SKM-1 (cell line): ENCODE results near the gene NBAS.
"Not testable (repeated sequence)": the region's sequence is repeated elsewhere in the genome, so short reads cannot be mapped to it uniquely, and the experiment has no call there.

Experiments
- DNase-seq: peaks from one replicate; lab custom pipeline; 2025; ENCODE audit not compliant: unreplicated experiment; lab: John Stamatoyannopoulos, UW

NBAS gene

DNA sequence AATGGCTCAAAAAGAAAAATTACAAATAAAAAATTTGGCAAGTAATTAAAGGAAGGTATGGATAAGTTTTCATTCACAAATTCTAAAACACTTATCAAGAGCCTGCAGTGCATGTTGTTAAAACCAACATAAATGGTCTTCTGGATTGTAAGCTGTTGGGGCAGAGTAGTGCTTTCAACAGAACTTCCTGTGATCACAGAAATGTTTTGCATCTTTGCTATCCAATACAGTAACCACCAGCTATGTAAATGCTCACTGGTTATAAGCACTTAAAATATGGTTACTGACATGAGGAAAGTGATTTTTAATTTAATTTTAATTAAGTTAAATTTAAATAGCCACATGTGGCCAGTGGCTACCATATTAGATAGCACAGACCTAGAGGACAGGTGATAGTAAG is 133.1 kb downstream of the NBAS start:
- no peak for DNase-seq

DNA sequence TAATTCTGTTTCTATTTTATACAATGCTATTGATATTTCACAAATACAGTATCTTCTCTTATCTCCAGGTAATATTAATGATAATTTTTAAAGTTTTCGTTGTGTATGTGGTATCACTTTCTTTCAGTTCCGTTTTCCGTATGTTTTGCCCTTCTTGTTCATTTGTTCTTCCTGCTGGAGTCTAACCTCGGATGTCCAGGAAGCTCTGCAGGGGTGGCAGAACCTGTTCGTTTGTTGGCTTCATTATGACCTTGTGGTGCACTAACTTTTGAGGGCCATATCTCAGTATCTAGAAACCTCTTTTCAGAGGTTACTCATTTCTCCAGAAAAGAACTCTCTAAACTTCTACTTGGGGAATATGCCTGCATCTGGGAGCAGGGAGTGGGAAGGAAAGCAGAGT is 134.5 kb downstream of the NBAS start:
- no peak for DNase-seq

- no peak for DNase-seq
Observed at GRCh38 chr2:15425712-15426111, 135.4 kb downstream of the NBAS start.

DNA sequence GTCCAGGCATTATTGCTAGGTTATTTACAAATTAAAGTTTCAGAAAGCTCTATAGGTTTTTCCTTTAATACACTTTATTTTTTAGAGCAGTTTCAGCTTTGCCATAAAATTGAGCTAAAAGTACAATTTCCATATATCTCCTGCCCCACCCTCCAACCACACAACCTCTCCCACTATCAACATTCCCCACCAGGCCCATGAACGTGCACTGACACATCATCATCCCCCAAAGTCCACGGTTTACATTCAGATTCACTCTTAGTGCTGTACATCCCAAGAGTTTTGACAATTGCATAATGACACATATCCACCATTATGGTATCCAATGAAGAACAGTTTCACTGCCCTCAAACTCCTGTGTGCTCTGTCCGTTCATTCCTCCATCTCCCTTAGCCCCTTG is 139.4 kb downstream of the NBAS start:
- DNase-seq, result no peak

DNA sequence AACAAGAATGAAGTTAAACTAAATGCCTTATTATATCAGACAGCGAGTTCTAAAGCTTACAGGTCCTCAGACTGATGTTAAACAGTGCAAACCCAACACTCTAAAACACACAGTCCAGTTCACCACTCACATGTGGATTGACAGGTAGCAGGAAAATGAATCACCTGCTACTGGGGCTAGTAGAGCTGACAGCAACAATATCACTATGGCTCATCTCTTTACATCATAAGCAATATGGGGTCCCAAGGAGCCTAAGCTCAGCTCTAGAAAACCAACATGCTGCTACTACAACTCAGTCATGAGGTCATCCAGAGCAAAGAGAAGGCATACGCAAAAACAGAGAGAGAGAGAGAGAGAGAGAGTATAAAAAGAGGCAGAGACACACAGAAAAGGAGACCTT is 145.4 kb downstream of the NBAS start:
- no peak for DNase-seq

DNA sequence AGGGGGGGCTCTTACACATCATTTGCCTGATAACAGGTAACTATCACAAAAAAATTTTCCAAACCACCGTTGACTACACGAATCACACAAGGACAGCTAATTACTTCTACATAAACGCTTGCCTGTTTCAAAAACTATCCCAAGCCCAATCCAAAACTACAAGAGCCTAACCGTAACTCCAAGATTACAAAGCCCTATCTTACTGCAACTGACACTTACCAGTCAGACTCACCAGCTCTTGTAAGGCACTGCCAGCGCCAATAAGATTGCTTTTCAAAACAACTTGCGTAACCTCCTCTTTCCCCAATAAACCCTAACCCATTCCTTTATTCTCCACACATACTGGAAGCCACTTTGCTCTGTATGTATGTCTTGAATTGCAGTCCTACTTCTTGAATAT is 148.4 kb downstream of the NBAS start:
- no peak for DNase-seq

- no peak for DNase-seq
Observed at GRCh38 chr2:15412309-15412708, 148.8 kb downstream of the NBAS start.

GRCh38 chr2:15410884-15411283 is 150.2 kb downstream of the NBAS start:
- DNase-seq, result no peak

GRCh38 chr2:15408759-15409158 is 152.4 kb downstream of the NBAS start:
- no peak for DNase-seq

- DNase-seq, result no peak
Observed at GRCh38 chr2:15407666-15408065, 153.5 kb downstream of the NBAS start.

DNA sequence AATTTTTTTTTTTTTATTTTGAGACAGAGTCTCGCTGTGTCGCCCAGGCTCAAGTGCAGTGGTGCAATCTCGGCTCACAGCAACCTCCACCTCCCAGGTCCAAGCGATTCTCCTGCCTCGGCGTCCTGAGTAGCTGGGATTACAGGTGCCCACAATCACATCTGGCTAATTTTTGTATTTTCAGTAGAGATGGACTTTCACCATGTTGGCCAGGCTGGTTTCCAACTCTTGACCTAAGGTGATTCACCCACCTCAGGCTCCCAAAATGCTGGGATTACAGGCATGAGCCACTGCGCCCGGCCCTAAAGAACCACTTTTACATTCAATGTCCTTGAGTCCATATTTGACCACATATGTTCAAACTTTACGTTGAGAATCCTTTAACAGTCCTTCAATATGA is 156.6 kb downstream of the NBAS start:
- not testable (repeated sequence) for DNase-seq

- no peak for DNase-seq
Observed at GRCh38 chr2:15400240-15400826, 160.8 kb downstream of the NBAS start.

GRCh38 chr2:15399241-15399640 is 161.9 kb downstream of the NBAS start:
- no peak for DNase-seq

GRCh38 chr2:15391751-15392150 is 169.4 kb downstream of the NBAS start:
- no peak for DNase-seq

- DNase-seq, result no peak
Observed at GRCh38 chr2:15389895-15390294, 171.2 kb downstream of the NBAS start.

- DNase-seq, result no peak
Observed at GRCh38 chr2:15389326-15389700, 171.8 kb downstream of the NBAS start.

DNA sequence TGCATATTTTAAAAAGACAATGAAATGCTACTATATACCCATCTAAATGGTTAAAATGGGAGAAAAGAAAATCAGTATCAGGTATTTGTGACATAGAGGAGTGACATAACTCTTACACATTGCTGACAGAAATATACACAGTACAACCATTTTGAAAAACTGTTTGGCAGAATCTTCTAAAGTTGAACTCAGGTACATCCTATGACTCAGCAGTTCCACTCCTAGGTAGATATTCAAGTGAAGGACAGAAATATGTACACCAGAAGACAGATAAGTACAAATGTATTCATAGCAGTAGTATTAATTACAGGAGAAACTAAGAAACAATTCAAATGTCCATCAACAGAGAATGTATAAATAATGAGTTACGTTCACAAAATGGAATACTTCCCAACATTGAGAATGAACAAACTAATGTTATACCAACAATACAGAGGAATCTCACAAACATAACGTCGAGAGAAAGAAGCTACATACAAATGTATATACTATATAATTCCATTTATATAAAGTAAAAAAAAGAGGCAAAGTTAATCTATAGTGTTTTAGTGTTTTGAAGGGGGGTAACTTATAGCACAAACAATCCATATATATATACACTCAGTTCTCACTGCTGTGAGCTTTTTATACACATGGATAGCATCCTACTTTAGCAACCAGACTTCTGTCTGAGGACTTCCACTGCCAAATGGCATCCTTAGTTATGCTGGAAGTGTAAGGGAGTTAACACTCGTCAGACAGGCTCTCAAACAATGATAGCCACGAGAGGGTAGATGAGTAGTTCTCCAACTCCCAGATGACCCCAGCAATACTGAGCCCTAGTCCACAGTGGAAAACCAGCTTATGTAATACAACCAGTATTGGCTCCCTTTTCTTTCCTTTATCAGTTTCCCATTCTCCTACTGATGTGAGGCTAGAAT is 172.5 kb downstream of the NBAS start:
- no peak for DNase-seq

DNA sequence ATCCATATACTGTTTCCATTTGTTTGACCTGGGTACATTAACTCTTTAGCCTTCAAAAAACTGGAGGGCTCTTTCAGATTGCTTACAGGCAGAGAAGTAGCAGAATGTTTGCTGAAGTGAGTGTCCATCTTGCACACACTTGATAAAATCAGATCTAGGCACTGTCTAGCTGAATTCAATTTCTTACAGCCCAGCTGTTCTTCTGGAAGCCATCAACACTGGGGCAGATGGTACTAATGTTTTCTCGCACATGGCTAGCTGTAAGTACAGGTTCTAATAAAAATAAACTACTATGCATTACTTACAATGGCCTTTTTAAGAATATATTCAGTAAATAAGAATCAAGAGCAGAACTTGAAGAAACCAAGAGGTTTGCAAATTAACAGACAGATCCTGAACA is 175.9 kb downstream of the NBAS start:
- no peak for DNase-seq

DNA sequence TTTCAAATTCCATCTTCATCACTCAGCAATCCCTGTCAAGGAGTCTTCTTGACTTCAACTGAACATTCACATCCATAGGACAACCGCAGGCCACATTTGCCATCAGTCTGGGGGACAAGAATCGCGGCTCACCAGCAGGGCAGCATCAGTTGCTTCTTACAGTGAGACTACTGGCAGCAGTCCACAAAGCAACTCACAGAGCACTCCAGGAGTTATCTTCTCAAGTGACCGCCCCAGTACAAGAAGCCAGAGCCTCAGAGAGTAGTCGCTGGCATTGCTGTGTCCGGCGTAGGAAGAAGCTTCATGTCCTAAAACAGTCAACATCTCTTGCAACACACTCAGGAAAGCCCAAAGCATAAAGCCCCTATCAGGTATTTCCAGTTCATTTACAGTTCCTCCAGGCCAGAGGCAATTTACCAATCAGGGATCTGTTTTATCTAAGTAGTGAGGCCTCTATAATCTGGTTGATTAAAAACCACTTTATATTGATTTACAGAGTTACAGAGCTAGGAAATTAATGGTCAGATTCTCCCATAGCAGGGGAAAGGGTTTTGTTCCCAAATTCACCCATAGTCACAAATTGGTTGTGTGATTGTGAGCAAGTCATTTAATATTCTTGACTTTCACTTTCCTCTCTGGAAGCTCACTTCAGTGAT is 177.3 kb downstream of the NBAS start:
- DNase-seq, result no peak

DNA sequence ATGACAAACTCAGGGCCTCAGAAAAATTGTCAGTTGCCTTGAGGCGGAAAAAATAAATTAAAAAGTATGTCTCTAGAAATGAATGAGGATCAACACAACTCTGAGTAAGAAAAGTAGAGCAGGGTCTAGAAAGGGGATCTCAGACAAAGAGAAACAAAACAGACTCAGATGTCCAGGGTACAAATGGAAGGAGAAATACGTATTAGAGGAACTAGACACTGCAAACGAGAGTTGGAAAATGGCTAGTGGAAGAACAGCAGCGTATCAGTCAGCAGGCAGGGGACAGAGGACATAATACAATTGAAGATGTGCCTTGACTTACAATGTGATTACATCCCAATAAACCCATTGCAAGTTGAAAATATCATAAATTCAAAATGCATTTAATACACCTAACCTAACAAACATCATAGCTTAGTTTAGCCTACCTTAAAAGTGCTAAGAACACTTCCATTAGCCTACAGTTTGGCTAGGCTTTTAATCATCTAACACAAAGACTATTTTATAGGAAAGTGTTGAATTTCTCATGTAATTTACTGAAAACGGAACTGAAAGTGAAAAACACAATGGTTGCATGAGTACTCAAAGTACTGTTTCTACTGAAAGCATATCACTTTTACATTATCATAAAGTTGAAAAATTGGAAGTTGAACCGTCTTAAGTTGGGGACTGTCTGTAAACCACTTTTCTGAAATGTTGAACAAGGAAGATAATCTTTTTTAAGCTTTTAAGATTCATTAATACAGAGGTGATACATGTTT is 182.8 kb downstream of the NBAS start:
- no peak for DNase-seq

DNA sequence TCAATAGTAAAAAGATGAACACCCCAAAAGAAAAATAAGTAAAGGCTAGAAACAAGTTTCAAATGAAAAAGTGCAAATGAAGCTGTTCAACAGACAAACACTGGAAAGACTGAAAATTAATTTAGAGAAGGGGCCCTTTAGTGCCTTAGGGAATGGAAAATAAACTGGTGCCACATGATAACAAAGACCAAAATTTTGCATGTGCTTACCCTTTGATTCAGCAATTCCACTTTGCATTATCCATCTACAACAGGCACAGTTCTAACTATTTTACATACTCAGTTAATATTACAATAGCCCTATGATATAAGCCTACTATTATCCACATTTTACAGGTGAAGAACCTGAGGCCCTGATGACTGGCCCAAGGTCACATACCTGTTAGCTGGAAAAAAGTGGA is 183.9 kb downstream of the NBAS start:
- DNase-seq, result no peak
